Esophagus squamous epithelium (tissue), 4 donors: ENCODE data around the gene TMC1.

Experiments used
- POLR2A ChIP-seq, 4 donors: fragments of 450-650 bp; IDR thresholded peaks; one replicate each; pipeline ENCODE4 v1.6.1; 2017; ENCODE audit warnings: antibody characterized with exemption in 4 of 4, mild to moderate bottlenecking in 4 of 4, moderate library complexity in 3 of 4
- TF ChIP-seq, protein P1 (sequence below), 6 experiments: fragments of 450-650 bp in 4 of 6; fragments of 200-600 bp in 2 of 6; sonication (generic) in 2 of 6; IDR thresholded peaks; one replicate each; pipeline ENCODE4 v1.5.1; 2016 to 2019; ENCODE audit warnings: antibody characterized with exemption in 6 of 6, mild to moderate bottlenecking in 4 of 6, moderate library complexity in 4 of 6

- TF ChIP-seq, protein P1, sequence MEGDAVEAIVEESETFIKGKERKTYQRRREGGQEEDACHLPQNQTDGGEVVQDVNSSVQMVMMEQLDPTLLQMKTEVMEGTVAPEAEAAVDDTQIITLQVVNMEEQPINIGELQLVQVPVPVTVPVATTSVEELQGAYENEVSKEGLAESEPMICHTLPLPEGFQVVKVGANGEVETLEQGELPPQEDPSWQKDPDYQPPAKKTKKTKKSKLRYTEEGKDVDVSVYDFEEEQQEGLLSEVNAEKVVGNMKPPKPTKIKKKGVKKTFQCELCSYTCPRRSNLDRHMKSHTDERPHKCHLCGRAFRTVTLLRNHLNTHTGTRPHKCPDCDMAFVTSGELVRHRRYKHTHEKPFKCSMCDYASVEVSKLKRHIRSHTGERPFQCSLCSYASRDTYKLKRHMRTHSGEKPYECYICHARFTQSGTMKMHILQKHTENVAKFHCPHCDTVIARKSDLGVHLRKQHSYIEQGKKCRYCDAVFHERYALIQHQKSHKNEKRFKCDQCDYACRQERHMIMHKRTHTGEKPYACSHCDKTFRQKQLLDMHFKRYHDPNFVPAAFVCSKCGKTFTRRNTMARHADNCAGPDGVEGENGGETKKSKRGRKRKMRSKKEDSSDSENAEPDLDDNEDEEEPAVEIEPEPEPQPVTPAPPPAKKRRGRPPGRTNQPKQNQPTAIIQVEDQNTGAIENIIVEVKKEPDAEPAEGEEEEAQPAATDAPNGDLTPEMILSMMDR (IDR thresholded peaks at IDR 0.05): no peak
- TF ChIP-seq POLR2A (IDR thresholded peaks at IDR 0.05): no peak
These were observed 47.7 kb upstream of the TMC1 start for GRCh38 chr9:72473474-72474261.
